GM20000 (cell line): ENCODE data around the gene QTRT2.

ENCODE experiments used
- DNase-seq: peaks from one replicate; pipeline ENCODE4 v3.0.0; 2012; ENCODE audit warnings: low spot score
- TF ChIP-seq, protein P1 (sequence below): IDR thresholded peaks from 2 replicates; pipeline ENCODE4 v1.5.1; 2012; ENCODE audit warnings: mild to moderate bottlenecking, control low read depth; ENCODE audit errors: extremely low read depth, missing control alignments

QTRT2 gene

DNA sequence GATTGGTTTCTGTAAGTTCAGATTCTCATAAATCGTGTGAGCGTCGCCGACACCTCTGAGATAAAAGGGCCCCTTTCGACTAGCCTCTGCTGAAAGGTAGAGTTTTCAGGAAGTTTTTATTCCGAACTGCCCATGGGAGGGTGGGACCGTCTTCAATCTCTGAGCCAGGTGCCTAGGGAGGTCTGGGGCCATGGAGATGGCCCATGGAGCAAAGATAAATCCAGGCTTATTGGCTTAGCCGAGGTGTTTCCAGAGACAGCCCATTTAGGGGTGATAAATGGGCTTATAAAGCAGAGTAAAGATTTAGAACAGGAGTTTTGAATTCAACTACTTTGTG is 442 bp downstream of the QTRT2 start:
- no peak for DNase-seq
- TF ChIP-seq, protein P1, sequence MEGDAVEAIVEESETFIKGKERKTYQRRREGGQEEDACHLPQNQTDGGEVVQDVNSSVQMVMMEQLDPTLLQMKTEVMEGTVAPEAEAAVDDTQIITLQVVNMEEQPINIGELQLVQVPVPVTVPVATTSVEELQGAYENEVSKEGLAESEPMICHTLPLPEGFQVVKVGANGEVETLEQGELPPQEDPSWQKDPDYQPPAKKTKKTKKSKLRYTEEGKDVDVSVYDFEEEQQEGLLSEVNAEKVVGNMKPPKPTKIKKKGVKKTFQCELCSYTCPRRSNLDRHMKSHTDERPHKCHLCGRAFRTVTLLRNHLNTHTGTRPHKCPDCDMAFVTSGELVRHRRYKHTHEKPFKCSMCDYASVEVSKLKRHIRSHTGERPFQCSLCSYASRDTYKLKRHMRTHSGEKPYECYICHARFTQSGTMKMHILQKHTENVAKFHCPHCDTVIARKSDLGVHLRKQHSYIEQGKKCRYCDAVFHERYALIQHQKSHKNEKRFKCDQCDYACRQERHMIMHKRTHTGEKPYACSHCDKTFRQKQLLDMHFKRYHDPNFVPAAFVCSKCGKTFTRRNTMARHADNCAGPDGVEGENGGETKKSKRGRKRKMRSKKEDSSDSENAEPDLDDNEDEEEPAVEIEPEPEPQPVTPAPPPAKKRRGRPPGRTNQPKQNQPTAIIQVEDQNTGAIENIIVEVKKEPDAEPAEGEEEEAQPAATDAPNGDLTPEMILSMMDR, result no peak

DNA sequence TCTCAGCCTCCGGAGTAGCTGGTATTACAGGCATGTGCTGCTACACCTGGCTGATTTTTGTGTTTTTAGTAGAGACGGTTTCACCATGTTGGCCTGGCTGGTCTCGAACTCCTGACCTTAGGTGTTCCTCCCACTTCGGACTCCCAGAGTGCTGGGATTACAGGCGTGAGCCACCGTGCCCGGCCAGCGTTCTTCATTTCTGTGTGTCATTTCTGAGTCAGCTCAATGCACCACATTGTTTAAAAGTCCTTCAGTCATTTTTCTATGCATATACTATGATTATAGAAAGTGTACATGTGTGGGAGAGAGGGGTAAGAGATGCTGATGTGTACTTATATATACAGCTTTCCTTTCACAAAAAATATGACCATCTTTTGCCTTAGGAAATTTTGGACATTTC is 2.1 kb downstream of the QTRT2 start:
- TF ChIP-seq, protein P1, result no peak
- DNase-seq, result no peak

DNA sequence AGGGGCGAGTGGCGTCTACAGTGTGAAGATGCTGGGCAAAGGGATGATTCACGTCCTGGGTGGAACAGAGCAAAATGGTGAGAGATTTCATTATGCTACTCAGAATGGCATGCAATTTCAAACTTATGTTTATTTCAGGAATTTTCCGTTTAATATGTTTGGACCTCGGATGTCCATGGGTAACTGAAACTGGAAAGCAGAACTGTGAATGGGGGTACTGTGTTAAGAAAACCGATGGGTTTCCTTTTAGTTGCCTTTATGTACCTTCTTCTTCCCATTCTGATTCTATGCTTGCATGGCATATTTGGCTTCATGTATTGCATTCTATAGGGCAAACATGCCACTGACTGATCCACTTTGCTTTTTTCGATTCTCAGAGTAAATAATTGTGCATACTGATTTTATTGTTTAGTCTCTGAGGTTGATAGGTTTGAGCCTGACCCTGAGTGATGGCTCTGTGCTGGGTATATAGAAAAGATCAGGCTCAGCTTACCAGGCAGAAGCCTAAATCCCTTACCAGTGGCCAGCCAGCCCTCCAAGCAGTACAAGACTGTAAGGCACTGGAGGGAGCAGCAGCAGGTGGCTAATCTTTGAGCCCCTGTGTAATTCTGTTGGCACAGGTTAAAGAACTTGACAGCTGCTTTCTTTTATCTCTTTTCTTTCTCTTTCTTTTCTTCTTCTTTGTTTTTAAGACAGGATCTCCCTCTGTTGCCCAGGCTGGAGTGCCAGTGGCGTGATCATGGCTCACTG is 4.5 kb downstream of the QTRT2 start:
- no peak for DNase-seq
- TF ChIP-seq, protein P1, result no peak

DNA sequence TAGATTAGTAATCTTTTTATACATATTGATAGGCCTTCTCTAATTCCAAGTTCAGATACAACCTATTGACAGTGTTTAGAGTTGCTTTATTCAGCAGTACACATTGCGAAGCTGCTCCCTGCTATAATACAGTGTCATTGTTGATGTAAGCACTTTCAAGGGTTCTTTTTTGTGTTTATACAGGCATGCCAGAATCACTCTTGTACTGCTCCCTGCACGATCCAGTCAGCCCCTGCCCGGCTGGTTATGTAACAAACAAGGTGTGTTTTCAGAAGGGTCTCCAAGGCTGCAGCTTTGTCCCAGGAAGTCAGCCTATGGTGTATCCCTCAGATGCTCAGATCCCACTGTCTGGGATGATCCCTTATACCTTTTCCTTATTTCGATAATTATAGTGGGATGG is 11.3 kb downstream of the QTRT2 start:
- TF ChIP-seq, protein P1, result no peak
- no peak for DNase-seq

DNA sequence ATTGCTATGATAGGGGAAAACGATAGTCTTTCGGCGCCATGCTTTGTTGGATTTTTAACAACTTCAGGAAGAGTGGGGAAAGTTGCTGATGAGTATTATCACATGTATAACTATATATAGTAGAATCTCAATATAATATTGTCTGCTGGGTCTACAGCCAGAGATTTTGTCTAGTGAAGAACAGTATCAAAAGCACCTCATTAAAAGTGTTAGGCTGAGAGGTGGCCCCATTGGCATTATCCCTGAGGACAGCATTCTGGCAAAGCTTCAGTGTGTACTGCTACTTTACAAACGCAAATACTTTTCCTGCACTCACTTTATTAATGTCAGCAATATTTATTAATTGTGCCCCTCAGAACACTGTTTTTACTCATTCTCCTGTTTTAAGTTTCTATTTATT is 11.8 kb downstream of the QTRT2 start:
- DNase-seq, result no peak
- TF ChIP-seq, protein P1, result no peak

DNA sequence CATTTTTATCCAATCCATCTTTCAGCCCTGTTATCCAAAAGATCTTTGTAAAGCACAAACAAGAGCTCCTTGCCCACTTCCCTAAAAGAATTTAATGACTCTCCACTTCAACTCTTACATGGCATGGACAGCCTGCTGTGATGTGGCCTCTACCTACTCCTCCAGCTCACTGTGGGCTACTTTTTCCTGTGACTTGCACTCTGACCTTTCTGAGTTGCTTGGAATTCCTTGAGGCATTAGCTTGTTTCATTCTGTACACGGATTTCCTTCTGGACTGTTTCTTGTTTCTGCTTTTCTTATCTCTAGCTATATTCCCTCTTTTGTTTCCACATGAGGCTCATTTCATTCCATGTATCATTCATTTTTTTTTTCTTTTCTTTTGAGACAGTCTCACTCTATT is 15.2 kb downstream of the QTRT2 start:
- TF ChIP-seq, protein P1, result no peak
- DNase-seq, result no peak

DNA sequence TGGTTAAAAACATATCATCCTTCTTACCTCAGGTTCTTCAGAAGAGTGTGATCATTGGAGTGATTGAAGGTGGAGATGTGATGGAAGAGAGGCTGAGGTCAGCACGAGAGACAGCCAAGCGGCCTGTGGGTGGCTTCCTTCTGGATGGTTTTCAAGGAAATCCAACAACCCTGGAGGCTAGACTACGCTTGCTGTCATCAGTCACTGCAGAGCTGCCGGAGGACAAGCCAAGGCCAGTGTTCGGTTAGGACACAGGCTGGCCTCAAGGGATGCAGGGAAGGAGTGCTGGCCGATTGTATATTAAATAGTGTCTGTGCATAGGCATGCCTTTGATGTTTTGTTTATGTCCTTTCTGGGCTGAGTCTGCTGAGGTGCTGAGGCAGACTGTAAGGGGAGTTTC is 20.2 kb downstream of the QTRT2 start:
- DNase-seq, result no peak
- TF ChIP-seq, protein P1, result no peak
